ENCODE results near the gene GRM2. TPM values are rescaled to one million over a fixed set of nuclear protein-coding genes. Genes with fewer than 3 reads are reported as not detected.
A peak's percentile ranks its signal among the peaks of the same experiment; 100 is the strongest.
"Not testable (repeated sequence)": the region's sequence is repeated elsewhere in the genome, so short reads cannot be mapped to it uniquely, and the experiment has no call there.

GRM2 gene
- total and polyA plus RNA-seq, 2 donors = 0.19 to 0.32 TPM

GRCh38 chr3:51735950-51736349, 29.1 kb downstream of the GRM2 start:
- no peaks in the 10 kb centered on the region for H3K4me1 ChIP-seq (ENCODE audit: insufficient read depth)
- 79% methylated on average over 2 of the region's 2 CpGs for WGBS
- no peaks in the 10 kb centered on the region for H3K36me3 ChIP-seq (ENCODE audit: insufficient read depth)
- H3K27ac ChIP-seq (ENCODE audit: low read depth) = no peak overlapping the region
- no peak overlapping the region for H3K4me3 ChIP-seq (ENCODE audit: low read depth, low read length)
- no peak for DNase-seq (ENCODE audit: extremely low spot score)

DNA sequence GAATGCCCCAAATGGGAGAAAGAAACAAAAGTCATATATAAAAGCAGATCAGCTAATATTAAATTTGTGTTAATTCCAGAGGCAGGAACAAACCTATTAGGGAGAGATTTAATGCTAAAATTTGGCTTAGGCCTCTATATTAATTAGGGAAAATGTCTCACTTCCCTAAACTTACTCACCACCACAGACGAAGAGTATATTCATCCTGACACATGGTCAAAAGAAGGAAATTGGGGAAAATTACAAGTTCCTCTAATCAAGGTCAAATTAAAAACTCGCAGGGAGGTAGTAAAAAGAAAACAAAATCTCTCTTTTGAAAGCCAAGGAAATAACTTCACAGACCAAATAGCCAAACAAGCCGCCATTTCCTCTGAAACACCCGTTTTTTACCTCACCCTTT, 32.2 kb downstream of the GRM2 start:
- no peaks in the 10 kb centered on the region for H3K4me1 ChIP-seq (ENCODE audit: insufficient read depth)
- H3K4me3 ChIP-seq (ENCODE audit: low read depth, low read length) = no peak overlapping the region
- 55% methylated on average over 4 of the region's 4 CpGs for WGBS
- DNase-seq (ENCODE audit: extremely low spot score) = no peak
- H3K27ac ChIP-seq (ENCODE audit: low read depth) = no peak overlapping the region
- no peaks in the 10 kb centered on the region for H3K36me3 ChIP-seq (ENCODE audit: insufficient read depth)

DNA sequence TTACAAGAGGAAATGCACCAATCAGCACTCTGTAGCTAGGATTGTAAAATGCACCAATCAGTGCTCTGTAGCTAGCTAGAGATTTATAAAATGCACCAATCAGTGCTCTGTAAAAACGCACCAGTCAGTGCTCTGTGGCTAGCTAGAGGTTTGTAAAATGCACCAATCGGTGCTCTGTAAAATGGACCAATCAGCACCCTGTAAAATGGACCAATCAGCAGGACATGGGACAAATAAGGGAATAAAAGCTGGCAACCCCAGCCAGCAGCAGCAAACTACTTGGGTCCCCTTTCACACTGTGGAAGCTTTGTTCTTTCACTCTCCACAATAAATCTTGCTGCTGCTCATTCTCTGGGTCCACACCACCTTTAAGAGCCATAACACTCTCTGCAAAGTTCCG, 35.5 kb downstream of the GRM2 start:
- WGBS = 82% methylated on average over 3 of the region's 3 CpGs

GRCh38 chr3:51742978-51743377, 36.1 kb downstream of the GRM2 start:
- H3K4me1 ChIP-seq (ENCODE audit: insufficient read depth); H3K4me3 ChIP-seq (ENCODE audit: low read depth, low read length); H3K27ac ChIP-seq (ENCODE audit: low read depth); DNase-seq (ENCODE audit: extremely low spot score); H3K36me3 ChIP-seq (ENCODE audit: insufficient read depth): not testable (repeated sequence)
- 61% methylated on average over 4 of the region's 4 CpGs for WGBS

More for the DNA sequence above, 35.5 kb downstream of the GRM2 start:
- H3K27ac ChIP-seq (ENCODE audit: low read depth); H3K36me3 ChIP-seq (ENCODE audit: insufficient read depth); H3K4me3 ChIP-seq (ENCODE audit: low read depth, low read length); DNase-seq (ENCODE audit: extremely low spot score); H3K4me1 ChIP-seq (ENCODE audit: insufficient read depth): not testable (repeated sequence)

GRCh38 chr3:51747840-51748239, 41.0 kb downstream of the GRM2 start:
- H3K27ac ChIP-seq (ENCODE audit: low read depth) = no peak overlapping the region
- H3K4me3 ChIP-seq (ENCODE audit: low read depth, low read length) = no peak overlapping the region
- no peaks in the 10 kb centered on the region for H3K36me3 ChIP-seq (ENCODE audit: insufficient read depth)
- DNase-seq (ENCODE audit: extremely low spot score) = no peak
- H3K4me1 ChIP-seq (ENCODE audit: insufficient read depth) = no peaks in the 10 kb centered on the region

DNA sequence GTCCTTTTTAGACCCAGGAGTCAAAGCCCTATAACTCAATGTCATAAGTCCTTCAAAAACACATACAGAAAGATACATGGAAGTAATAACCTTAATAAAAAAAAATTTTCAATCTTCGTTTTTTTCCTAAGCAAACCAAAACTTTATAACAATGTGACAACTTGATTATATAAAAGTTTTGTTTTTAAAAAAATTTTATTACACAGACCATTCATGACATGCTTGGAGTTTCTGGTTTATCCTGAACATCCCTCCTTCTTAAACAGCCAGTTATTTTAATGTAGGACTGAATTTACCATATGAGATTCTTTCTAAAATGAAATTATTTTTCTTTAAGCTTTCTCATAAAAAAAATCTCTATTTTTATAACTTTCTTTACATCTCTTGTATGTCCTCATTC, 41.5 kb downstream of the GRM2 start:
- 42% methylated on average over 1 of the region's 1 CpG for WGBS
- Histone ChIP-seq H3K4me1 (ENCODE audit: insufficient read depth) (no peaks in the 10 kb centered on the region), H3K36me3 (ENCODE audit: insufficient read depth) (no peaks in the 10 kb centered on the region), H3K27ac (ENCODE audit: low read depth) (no peak overlapping the region), H3K4me3 (ENCODE audit: low read depth, low read length) (no peak overlapping the region)
- DNase-seq (ENCODE audit: extremely low spot score) = no peak

DNA sequence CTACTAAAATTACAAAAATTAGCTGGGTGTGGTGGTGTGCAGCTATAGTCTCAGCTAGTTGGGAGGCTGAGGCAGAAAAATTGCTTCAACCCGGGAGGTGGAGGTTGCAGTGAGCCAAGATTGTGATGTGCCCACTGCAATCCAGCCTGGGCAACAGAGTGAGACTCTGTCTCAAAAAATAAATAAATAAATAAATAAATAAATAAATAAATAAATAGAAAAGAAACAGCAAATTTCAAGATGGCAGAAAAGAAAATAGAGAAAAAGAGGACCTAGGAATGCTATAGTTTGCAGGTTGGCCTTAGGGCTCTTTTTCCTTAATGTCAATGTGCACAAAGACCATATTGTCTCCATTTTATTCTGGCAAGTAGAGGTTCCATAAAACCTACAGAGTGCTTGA, 44.0 kb downstream of the GRM2 start:
- Histone ChIP-seq H3K27ac (ENCODE audit: low read depth) (no peak overlapping the region), H3K4me1 (ENCODE audit: insufficient read depth) (no peaks in the 10 kb centered on the region), H3K36me3 (ENCODE audit: insufficient read depth) (no peaks in the 10 kb centered on the region), H3K4me3 (ENCODE audit: low read depth, low read length) (no peak overlapping the region)
- DNase-seq (ENCODE audit: extremely low spot score) = no peak
- whole genome bisulfite sequencing = 99% methylated on average over 1 of the region's 1 CpG

- H3K36me3 ChIP-seq (ENCODE audit: insufficient read depth) = no peaks in the 10 kb centered on the region
- H3K4me1 ChIP-seq (ENCODE audit: insufficient read depth) = no peaks in the 10 kb centered on the region
- no peak overlapping the region for H3K4me3 ChIP-seq (ENCODE audit: low read depth, low read length)
- 86% methylated on average over 2 of the region's 2 CpGs for WGBS
- DNase-seq (ENCODE audit: extremely low spot score) = no peak
- no peak overlapping the region for H3K27ac ChIP-seq (ENCODE audit: low read depth)
These were observed 44.4 kb downstream of the GRM2 start for GRCh38 chr3:51751287-51751686.

GRCh38 chr3:51753763-51754750, 47.2 kb downstream of the GRM2 start:
- H3K4me3 ChIP-seq (ENCODE audit: low read depth, low read length); H3K36me3 ChIP-seq (ENCODE audit: insufficient read depth); H3K4me1 ChIP-seq (ENCODE audit: insufficient read depth); H3K27ac ChIP-seq (ENCODE audit: low read depth); DNase-seq (ENCODE audit: extremely low spot score): not testable (repeated sequence)
- 70% methylated on average over 13 of the region's 13 CpGs for WGBS

- no peak overlapping the region for H3K4me3 ChIP-seq (ENCODE audit: low read depth, low read length)
- no peaks in the 10 kb centered on the region for H3K4me1 ChIP-seq (ENCODE audit: insufficient read depth)
- H3K36me3 ChIP-seq (ENCODE audit: insufficient read depth) = no peaks in the 10 kb centered on the region
- H3K27ac ChIP-seq (ENCODE audit: low read depth) = no peak overlapping the region
- no peak for DNase-seq (ENCODE audit: extremely low spot score)
These were observed 52.3 kb downstream of the GRM2 start for GRCh38 chr3:51759203-51759602.

Small RNA genes lying within 50 kb of the gene (small RNA-seq; reads per million reads assigned to genes)
- gene RNA5SP132 = 35.0 reads per million, percentile 96 among the genes with 10 or more reads in this experiment

Other genes starting within 250 kb of the GRM2 start
- gene DCAF1, start 207.1 kb upstream of the GRM2 start, total RNA-seq = 13.4 TPM
- 14.6 TPM for gene DCAF1, start 207.1 kb upstream of the GRM2 start, polyA plus RNA-seq
- 24.9 TPM for gene RAD54L2, start 168.3 kb upstream of the GRM2 start, total RNA-seq
- 5.5 TPM for gene RAD54L2, start 168.3 kb upstream of the GRM2 start, polyA plus RNA-seq
- 23.8 TPM for gene TEX264, start 35.8 kb upstream of the GRM2 start, total RNA-seq
- gene TEX264, start 35.8 kb upstream of the GRM2 start, polyA plus RNA-seq = 64.2 TPM
- not detected for gene IQCF6, start 72.2 kb downstream of the GRM2 start, total RNA-seq
- gene IQCF6, start 72.2 kb downstream of the GRM2 start, polyA plus RNA-seq = not detected
- gene IQCF2, start 154.5 kb downstream of the GRM2 start, total RNA-seq = not detected
- gene IQCF2, start 154.5 kb downstream of the GRM2 start, polyA plus RNA-seq = not detected
- not detected for gene IQCF5, start 168.5 kb downstream of the GRM2 start, total RNA-seq
- not detected for gene IQCF5, start 168.5 kb downstream of the GRM2 start, polyA plus RNA-seq
- gene IQCF1, start 196.3 kb downstream of the GRM2 start, total RNA-seq = not detected
- gene IQCF1, start 196.3 kb downstream of the GRM2 start, polyA plus RNA-seq = not detected
- 7.7 TPM for gene RRP9, start 234.8 kb downstream of the GRM2 start, total RNA-seq
- 29.5 TPM for gene RRP9, start 234.8 kb downstream of the GRM2 start, polyA plus RNA-seq
- 6.1 TPM for gene PARP3, start 235.3 kb downstream of the GRM2 start, total RNA-seq
- 15.0 TPM for gene PARP3, start 235.3 kb downstream of the GRM2 start, polyA plus RNA-seq
- gene GPR62, start 248.3 kb downstream of the GRM2 start, total RNA-seq = not detected
- gene GPR62, start 248.3 kb downstream of the GRM2 start, polyA plus RNA-seq = 0.32 TPM